Right kidney (tissue), 1 donor: ENCODE measurements around the gene PRKAR1B.
"Not testable (repeated sequence)": the region's sequence is repeated elsewhere in the genome, so short reads cannot be mapped to it uniquely, and the experiment has no call there.

Experiments
- DNase-seq: peaks from one replicate; pipeline ENCODE4 v3.0.0-alpha.2; 2016

PRKAR1B gene

DNA sequence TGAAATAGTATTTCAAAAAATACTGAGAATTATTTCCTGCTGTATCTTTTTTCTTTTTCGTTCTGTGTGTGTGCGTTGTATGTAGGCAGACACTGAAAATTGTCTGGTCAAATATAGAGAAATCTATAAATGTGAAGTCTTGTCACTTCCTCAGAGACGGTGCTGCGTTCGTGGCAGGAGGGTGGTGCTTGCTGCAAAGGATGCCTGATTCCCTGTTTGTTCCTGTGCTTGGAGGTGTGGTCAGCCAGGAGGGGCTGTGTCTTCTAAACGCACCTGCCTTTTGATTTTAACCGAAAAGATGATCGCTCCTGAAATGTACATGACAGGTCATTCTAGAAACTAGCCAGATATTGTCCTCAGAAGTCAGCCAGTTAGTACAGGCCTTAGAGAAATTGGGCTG, 32.5 kb upstream of the PRKAR1B start:
- DNase-seq, result no peak

DNA sequence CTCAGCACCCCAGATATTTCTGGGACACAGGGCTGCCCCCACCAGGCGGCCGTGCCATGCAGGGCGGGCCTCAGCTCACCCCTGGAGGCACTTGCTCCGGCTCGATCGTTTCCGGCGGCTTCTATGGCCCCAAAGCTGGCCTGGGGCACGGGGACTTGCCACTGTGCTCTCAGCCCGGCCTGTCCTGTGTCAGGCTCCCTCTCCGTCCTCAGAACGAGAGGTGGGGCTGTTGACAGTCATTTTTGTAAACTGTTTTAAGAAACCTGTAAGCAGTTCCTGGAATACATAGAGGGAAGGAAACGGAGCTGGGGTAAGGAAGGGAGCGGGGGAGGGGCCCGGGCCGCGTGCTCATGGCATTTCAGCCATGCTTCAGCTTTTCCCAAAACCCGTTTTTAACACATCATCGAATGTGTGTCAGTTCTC, 30.7 kb upstream of the PRKAR1B start:
- DNase-seq, result no peak

DNA sequence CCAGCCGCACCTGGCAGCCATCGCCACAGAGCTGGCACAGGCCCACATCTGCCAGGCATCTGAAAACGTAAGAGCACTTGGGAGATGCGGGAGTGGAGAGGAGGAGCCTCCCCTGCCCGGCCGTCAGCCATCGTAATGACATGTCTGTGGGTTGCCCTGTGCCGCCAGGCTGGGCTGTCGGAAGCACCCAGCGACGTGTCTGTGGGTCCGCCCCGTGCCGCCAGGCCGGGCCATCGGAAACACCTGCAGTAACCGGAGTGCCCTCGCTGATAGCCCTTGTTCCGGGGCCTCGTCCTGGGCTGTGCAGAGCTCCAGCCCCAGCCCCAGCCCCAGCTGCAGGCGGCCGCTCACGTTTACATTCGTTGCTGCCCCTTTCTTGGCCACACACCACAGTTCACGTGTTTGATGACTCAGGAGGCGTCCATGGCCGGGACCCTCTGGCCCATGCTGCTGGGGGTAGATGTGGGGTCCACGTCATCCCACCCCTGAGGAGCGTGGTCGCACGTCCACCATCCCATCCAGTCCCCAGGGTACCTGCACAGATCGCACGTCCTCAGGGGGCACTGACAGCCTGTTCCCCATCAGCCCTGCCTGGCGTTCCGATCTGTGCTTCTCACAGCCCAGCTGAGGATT, 30.0 kb upstream of the PRKAR1B start:
- DNase-seq, result no peak

DNA sequence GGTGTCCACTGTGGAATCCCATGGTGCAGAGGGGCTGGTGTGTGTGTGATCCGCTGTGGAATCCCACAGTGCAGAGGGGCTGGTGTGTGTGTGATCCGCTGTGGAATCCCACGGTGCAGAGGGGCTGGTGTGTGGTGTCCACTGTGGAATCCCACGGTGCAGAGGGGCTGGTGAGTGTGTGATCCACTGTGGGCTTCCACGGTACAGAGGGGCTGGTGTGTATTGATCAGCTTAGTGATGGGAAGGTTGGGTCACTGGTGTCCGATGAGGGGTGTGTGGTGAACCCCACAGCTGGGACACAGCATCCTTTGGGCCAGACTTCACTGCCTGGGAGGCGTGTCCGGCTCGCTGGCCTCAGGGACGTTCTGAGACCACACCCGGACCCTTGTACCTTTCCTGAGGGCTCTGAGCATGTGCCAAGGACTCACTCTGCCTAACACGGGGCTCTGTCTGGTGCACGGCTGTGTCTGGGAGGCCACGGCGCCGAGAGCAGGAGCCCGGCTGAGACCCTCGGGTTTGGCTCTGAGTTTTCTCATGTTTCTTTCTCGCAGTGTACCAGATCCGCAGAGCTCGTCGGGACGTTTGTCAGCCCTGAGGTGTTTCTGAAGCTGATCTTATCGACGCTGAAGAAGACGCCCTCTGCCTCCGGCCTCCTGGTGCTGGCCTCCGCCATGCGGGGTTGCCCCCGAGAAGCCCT, 29.3 kb upstream of the PRKAR1B start:
- DNase-seq, result no peak

GRCh38 chr7:755413-755805, 28.3 kb upstream of the PRKAR1B start:
- no peak for DNase-seq

GRCh38 chr7:754531-755412, 27.7 kb upstream of the PRKAR1B start:
- no peak for DNase-seq

DNA sequence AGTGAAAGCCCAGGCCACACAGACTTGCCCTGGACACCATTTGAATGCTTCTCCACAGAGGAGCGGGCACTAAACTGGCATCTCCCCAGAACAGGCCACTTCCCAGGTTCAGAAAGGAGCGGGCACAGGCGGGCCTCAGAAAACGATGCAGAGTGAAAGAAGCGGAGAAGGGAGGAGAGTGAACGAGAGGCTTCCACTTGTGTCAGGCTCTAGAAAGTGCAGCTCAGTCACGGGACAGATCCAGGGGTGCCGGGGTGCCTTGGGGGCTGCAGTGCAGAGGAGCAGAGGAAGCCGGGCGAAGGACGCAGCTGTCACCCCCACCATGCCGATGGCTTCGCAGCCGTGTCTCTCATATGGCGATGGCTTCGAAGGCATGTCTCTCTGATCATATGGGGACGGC, 26.1 kb upstream of the PRKAR1B start:
- no peak for DNase-seq

- not testable (repeated sequence) for DNase-seq
These were observed 25.2 kb upstream of the PRKAR1B start for GRCh38 chr7:752256-752655.

GRCh38 chr7:751826-752225, 24.7 kb upstream of the PRKAR1B start:
- DNase-seq, result no peak

GRCh38 chr7:750111-750905, 23.2 kb upstream of the PRKAR1B start:
- DNase-seq, result no peak

DNA sequence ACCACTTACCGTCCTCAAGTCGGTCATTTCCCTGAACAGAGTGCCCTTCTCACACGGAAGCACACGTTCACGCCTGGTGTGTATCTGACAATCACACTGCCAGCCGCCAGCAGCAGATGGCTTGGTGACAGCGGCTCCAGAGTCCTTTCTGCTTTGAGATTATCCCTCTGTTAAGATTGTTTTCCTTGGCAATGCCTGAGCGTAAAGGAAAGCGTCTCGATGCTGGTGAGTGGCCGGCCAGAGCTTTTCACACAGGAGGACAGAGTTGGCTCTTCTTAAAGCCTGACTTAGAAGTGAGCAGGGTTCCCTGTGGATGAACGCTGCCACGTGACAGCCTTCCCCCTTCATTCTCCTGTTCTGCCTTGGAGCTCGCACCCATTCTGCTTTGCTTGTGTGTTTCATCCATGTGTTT, 22.1 kb upstream of the PRKAR1B start:
- DNase-seq, result no peak

GRCh38 chr7:748446-748845, 21.4 kb upstream of the PRKAR1B start:
- DNase-seq, result no peak

GRCh38 chr7:747186-747585, 20.1 kb upstream of the PRKAR1B start:
- DNase-seq, result no peak

- no peak for DNase-seq
These were observed 19.3 kb upstream of the PRKAR1B start for GRCh38 chr7:746155-747061.

- DNase-seq, result no peak
These were observed 18.5 kb upstream of the PRKAR1B start for GRCh38 chr7:745431-746154.

DNA sequence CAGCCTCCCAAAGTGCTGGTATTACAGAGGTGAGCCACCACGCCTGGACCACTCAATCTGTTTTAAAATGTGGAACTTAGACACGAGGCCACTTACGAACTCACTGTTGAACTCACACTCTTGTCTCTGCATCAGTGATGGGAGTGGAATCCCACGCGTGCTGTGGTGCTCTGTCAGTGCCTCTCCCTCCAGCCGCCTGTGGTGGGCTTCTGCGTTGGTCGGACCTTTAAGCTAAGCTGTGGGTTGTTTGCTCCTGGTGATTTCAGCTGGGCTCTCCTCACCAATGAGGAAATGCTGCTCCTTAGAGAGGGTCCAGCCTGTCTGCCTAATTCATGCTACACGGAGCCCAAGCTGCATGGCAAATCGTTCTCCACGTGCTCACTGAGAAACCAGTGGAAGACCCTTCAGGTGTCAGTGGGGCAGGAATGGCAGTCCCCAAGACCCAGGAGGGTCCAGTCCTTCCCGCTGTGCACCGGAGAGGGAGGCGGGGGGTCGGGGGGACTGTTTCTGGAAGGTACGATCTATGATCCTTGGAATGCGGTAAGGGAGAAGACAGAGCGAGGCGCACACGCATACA, 17.9 kb upstream of the PRKAR1B start:
- DNase-seq, result no peak

DNA sequence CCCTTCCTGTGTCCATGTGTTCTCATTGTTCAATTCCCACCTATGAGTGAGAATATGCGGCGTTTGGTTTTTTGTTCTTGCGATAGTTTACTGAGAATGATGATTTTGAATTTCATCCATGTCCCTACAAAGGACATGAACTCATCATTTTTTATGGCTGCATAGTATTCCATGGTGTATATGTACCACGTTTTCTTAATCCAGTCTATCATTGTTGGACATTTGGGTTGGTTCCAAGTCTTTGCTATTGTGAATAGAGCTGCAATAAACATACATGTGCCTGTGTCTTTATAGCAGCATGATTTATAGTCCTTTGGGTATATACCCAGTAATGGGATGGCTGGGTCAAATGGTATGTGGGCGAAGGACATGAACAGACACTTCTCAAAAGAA, 17.0 kb upstream of the PRKAR1B start:
- not testable (repeated sequence) for DNase-seq

DNA sequence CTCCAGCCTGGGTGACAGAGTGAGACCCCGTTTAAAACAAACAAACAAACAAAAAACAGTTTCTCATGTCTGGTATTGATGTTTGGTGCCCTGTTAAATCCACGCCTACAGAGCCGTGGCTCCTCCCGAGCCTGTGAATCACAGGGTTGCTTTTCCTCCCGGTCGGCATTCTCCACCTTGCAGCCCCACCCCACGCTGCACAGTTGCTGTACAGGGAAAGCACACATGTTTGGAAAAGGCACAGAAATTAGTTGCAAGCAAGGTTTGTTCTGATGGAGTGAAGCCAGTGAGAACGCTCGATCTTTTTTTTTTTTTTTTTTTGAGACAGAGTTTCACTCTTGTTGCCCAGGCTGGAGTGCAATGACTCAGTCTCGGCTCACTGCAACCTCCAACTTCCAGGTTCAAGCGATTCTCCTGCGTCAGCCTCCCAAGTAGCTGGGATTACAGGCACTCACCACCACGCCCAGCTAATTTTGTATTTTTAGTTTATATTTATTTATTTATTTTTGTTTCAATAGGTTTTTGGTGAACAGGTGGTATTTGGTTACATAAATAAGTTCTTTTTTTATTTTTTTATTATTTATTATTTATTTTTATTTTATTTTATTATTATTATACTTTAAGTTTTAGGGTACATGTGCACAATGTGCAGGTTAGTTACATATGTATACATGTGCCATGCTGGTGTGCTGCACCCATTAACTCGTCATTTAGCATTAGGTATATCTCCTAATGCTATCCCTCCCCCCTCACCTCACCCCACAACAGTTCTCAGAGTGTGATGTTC, 16.5 kb upstream of the PRKAR1B start:
- not testable (repeated sequence) for DNase-seq

DNA sequence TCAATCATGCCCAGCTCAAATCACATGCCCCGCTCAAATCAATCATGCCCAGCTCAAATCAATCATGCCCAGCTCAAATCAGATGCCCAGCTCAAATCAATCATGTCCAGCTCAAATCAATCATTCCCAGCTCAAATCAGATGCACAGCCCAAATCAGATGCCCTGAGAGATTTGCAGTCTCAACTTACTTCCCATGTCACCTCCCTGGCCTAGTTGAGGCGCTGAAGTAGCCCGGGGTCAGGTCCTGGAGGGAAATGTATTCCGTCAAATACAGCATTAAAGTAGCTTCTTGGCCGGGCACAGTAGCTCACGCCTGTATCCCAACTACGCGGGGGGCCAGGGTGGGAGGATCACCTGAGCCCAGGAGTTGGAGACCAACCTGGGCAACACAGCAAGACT, 15.7 kb upstream of the PRKAR1B start:
- no peak for DNase-seq
